Measurements from ENCODE around the gene RBM19. TPM values are rescaled to one million over a fixed set of nuclear protein-coding genes. Genes with fewer than 3 reads are reported as not detected.

Gene RBM19
- total RNA-seq, 1 experiment from 2014 or later, result 61.7 TPM

DNA sequence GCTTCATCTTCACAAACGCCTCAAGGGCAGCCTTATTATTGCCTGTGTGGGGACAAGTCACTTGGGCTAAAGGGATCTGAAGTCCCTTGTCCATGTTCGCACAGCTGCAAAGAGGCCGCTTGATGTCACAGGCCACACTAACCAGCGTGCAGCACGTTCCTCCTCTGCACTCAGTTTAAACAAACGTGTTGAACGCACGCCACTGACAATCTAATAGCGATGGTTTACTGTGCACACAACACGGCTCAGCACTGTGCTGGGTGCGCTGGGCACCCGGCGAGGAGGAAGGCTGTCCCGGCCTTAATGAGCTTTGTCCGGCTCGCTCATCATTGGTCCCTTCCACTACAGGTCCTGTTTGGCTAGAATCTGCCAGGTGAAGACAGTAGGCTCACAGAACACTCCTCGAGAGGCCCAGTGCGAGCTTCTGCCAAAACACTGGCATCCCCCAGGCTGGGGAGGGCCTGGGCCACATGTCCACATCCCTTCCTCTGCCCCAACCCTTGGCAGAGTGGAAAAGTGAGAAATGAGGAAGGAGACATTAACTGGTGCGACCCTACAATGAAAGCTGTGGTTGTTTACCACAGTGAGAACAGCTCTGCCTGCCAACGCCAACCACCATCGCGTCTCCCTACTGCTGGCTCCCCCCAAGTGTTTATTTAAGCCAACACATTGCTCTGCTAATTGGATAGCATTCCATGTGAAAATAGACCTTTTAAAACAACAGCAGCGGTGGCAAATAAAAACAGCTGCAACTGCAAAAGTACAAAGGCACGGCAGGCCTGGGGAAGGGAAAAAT lies 113.2 kb downstream of the RBM19 start:
- POLR2A ChIA-PET (ENCODE audit: unreplicated experiment), result no interaction called here
- no peaks in the 10 kb centered on the region for H4K20me1 ChIP-seq (ENCODE audit: low read length)
- DNase-seq, result no peak
- no peak overlapping the region for H3K4me2 ChIP-seq (ENCODE audit: low read length)
- no TSS peak for BruUV-seq (replicated peaks)
- H3K27ac ChIP-seq (ENCODE audit: low read length), result no peak overlapping the region
- no peak overlapping the region for H3K4me3 ChIP-seq (ENCODE audit: low read length)
- no peak overlapping the region for H3K9ac ChIP-seq (ENCODE audit: low read length)
- H3K9me3 ChIP-seq (ENCODE audit: low read length), result no peaks in the 10 kb centered on the region
- no peaks in the 10 kb centered on the region for H3K9me2 ChIP-seq (replicated peaks; ENCODE audit: low read length)
- no peaks in the 10 kb centered on the region for H3K79me2 ChIP-seq (ENCODE audit: low read length)
- no peaks in the 10 kb centered on the region for H3K4me1 ChIP-seq (ENCODE audit: insufficient read depth, low read length)
- H2AFZ ChIP-seq (ENCODE audit: low read length), result no peak overlapping the region
- intact Hi-C loops (cut with micrococcal nuclease), result no loop called here
- no peaks in the 10 kb centered on the region for H3K27me3 ChIP-seq (ENCODE audit: low read length)
- TF ChIP-seq, protein P1, sequence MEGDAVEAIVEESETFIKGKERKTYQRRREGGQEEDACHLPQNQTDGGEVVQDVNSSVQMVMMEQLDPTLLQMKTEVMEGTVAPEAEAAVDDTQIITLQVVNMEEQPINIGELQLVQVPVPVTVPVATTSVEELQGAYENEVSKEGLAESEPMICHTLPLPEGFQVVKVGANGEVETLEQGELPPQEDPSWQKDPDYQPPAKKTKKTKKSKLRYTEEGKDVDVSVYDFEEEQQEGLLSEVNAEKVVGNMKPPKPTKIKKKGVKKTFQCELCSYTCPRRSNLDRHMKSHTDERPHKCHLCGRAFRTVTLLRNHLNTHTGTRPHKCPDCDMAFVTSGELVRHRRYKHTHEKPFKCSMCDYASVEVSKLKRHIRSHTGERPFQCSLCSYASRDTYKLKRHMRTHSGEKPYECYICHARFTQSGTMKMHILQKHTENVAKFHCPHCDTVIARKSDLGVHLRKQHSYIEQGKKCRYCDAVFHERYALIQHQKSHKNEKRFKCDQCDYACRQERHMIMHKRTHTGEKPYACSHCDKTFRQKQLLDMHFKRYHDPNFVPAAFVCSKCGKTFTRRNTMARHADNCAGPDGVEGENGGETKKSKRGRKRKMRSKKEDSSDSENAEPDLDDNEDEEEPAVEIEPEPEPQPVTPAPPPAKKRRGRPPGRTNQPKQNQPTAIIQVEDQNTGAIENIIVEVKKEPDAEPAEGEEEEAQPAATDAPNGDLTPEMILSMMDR (conservative IDR thresholded peaks at IDR 0.05; ENCODE audit: low read depth, low read length), result no peak
- TF ChIP-seq EZH2 (IDR thresholded peaks at IDR 0.05; ENCODE audit: low read length, unreplicated experiment) (no peak), EZH2phosphoT487 (IDR thresholded peaks at IDR 0.05; ENCODE audit: borderline replicate concordance, low read length) (no peak)
- CTCF ChIA-PET, result no interaction called here
- peaks cover 11% of the 10 kb centered on the region for H3K36me3 ChIP-seq (ENCODE audit: low read depth, low read length)
- no peaks in the 10 kb centered on the region for H3F3A ChIP-seq (ENCODE audit: low read length, unreplicated experiment)
- no peak for ATAC-seq

GRCh38 chr12:113852264-113852663 lies 113.9 kb downstream of the RBM19 start:
- no TSS peak for BruUV-seq (replicated peaks)

More at GRCh38 chr12:113852264-113852663, 113.9 kb downstream of the RBM19 start:
- Histone ChIP-seq H3K9ac (ENCODE audit: low read length) (no peak overlapping the region), H3K27me3 (ENCODE audit: low read length) (no peaks in the 10 kb centered on the region), H3K4me3 (ENCODE audit: low read length) (no peak overlapping the region), H3K36me3 (ENCODE audit: low read depth, low read length) (peaks cover 11% of the 10 kb centered on the region), H3K4me1 (ENCODE audit: insufficient read depth, low read length) (no peaks in the 10 kb centered on the region), H3K27ac (ENCODE audit: low read length) (no peak overlapping the region), H3K4me2 (ENCODE audit: low read length) (no peak overlapping the region), H3K79me2 (ENCODE audit: low read length) (no peaks in the 10 kb centered on the region), H4K20me1 (ENCODE audit: low read length) (no peaks in the 10 kb centered on the region), H2AFZ (ENCODE audit: low read length) (no peak overlapping the region), H3F3A (ENCODE audit: low read length, unreplicated experiment) (no peaks in the 10 kb centered on the region), H3K9me3 (ENCODE audit: low read length) (no peaks in the 10 kb centered on the region), H3K9me2 (replicated peaks; ENCODE audit: low read length) (no peaks in the 10 kb centered on the region)
- CTCF ChIA-PET, result no interaction called here
- POLR2A ChIA-PET (ENCODE audit: unreplicated experiment), result no interaction called here
- no peak for DNase-seq
- intact Hi-C loops (cut with micrococcal nuclease), result no loop called here
- no peak for ATAC-seq
- TF ChIP-seq EZH2phosphoT487 (IDR thresholded peaks at IDR 0.05; ENCODE audit: borderline replicate concordance, low read length) (no peak), EZH2 (IDR thresholded peaks at IDR 0.05; ENCODE audit: low read length, unreplicated experiment) (no peak)
- TF ChIP-seq, protein P1 (conservative IDR thresholded peaks at IDR 0.05; ENCODE audit: low read depth, low read length), result no peak

Measured in PC-3 (cell line).